SK-N-MC (cell line): Measurements from ENCODE around the gene B3GNT3.

Experiments
- EZH2 ChIP-seq: fragments of 200-600 bp; sonication (generic); IDR thresholded peaks from one replicate; pipeline ENCODE4 v1.6.1; 2017; ENCODE audit warnings: antibody characterized with exemption
- POLR2AphosphoS5 ChIP-seq: IDR thresholded peaks from 2 replicates; pipeline ENCODE4 v1.6.1; 2012; ENCODE audit warnings: mild to moderate bottlenecking, low read depth, low read length, borderline replicate concordance

GRCh38 chr19:17830567-17831418, 35.9 kb downstream of the B3GNT3 start:
- TF ChIP-seq POLR2AphosphoS5 (no peak), EZH2 (no peak)
